ENCODE data around the gene CDK8.

DNA sequence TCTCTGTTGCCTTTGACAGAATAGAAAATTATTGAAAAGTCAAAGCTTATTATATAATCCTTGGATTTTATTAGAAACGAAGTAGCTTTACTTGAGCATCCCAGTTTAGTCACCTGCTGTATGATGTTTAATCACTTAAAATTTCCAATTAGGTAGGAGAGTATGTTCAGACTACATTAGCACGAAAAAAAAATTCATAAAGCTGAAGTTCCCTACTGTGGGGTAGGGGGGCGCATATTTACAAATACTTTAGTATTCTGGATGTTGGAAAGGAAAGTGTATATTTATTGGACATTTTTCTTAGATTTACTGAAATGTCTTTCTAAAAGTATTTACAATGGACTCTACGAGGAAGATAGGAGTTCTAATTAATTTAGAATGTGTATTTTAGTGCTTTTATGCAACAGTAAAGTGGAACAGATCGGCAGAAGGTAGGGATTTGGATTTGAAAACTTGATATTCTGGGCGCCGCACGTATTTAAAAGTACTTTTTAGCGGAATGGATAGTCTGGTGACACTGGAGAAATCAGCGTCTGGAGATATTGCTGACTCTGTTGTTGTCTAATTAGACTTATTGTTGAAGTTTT lies 1.9 kb downstream of the CDK8 start:
- TF ChIP-seq, protein P1, sequence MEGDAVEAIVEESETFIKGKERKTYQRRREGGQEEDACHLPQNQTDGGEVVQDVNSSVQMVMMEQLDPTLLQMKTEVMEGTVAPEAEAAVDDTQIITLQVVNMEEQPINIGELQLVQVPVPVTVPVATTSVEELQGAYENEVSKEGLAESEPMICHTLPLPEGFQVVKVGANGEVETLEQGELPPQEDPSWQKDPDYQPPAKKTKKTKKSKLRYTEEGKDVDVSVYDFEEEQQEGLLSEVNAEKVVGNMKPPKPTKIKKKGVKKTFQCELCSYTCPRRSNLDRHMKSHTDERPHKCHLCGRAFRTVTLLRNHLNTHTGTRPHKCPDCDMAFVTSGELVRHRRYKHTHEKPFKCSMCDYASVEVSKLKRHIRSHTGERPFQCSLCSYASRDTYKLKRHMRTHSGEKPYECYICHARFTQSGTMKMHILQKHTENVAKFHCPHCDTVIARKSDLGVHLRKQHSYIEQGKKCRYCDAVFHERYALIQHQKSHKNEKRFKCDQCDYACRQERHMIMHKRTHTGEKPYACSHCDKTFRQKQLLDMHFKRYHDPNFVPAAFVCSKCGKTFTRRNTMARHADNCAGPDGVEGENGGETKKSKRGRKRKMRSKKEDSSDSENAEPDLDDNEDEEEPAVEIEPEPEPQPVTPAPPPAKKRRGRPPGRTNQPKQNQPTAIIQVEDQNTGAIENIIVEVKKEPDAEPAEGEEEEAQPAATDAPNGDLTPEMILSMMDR (conservative IDR thresholded peaks at IDR 0.05 in 1 of 2, IDR thresholded peaks at IDR 0.05 in 1 of 2; ENCODE audit: low read depth in 1 of 2, low read length in 2 of 2): peak; percentile 16 to 38
- TF ChIP-seq EZH2 (IDR thresholded peaks at IDR 0.05; ENCODE audit: low read length, missing control alignments): no peak
